ENCODE data around the gene C16orf54. TPM values are rescaled to one million over a fixed set of nuclear protein-coding genes. Genes with fewer than 3 reads are reported as not detected.
"Not testable (repeated sequence)": the region's sequence is repeated elsewhere in the genome, so short reads cannot be mapped to it uniquely, and the experiment has no call there.

C16orf54 gene
- total RNA-seq, 1 experiment from 2014 or later: not detected

DNA sequence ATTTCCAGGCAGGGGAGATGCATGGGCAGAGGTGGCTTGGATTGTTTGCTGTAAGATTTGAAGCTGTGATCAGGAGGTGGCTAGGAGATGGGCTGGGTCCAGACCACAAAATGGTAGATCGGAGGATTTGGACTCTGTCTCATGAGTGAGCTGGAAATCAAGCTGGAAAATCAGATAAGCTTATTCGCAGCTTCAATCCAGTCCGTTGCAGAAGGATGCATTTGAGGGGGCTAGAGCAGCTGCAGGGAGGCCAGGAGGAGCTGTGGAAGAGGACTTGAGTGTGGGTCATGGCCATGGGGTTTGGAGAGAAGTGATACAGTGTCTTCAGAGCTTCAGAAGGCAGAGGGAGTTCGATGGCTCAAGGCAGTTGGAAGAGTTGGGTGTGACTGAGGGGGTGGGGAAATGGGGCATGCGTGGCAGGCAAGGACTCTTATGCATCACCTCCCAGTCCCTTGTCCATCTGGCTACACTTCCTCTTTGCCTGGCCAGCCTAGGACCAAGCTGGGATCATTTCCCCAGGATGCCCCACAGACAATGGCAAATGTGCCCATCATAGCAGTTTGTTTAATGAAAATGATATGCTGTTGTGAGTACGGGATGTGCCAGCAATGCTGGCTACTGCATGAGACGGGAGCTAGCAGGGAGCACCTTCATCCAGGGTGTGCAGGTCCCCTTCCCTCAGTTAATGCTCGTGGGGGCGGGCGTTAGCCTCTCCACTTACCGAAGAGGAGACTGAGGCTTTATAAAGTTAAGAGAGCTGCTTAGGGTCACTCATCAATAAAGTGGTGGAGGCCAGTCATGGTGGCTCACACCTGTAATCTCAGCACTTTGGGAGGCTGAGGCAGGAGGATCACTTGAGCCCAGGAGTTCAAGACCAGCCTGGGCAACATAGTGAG lies 46.2 kb downstream of the C16orf54 start:
- DNase-seq (ENCODE audit: low read depth in 1 of 2, low spot score in 2 of 2): no peak
- no peaks in the 10 kb centered on the region for H3K36me3 ChIP-seq

GRCh38 chr16:29698484-29699323 lies 47.1 kb downstream of the C16orf54 start:
- no peaks in the 10 kb centered on the region for H3K36me3 ChIP-seq
- no peak overlapping the region for H3K27ac ChIP-seq
- H3K9me3 ChIP-seq (replicated peaks): no peaks in the 10 kb centered on the region
- no peak for DNase-seq (ENCODE audit: low read depth in 1 of 2, low spot score in 2 of 2)
- H3K27me3 ChIP-seq (replicated peaks): no peaks in the 10 kb centered on the region
- 0 out of 2 replicates have a peak, but pooled peaks cover 3% of the 10 kb centered on the region for H3K4me1 ChIP-seq (replicated peaks)
- no peak overlapping the region for H3K4me3 ChIP-seq

More for the DNA sequence above, 46.2 kb downstream of the C16orf54 start:
- no peak overlapping the region for H3K4me3 ChIP-seq
- H3K9me3 ChIP-seq (replicated peaks): no peaks in the 10 kb centered on the region
- H3K4me1 ChIP-seq (replicated peaks): 0 out of 2 replicates have a peak, but pooled peaks cover 3% of the 10 kb centered on the region
- H3K27ac ChIP-seq: no peak overlapping the region
- H3K27me3 ChIP-seq (replicated peaks): no peaks in the 10 kb centered on the region

DNA sequence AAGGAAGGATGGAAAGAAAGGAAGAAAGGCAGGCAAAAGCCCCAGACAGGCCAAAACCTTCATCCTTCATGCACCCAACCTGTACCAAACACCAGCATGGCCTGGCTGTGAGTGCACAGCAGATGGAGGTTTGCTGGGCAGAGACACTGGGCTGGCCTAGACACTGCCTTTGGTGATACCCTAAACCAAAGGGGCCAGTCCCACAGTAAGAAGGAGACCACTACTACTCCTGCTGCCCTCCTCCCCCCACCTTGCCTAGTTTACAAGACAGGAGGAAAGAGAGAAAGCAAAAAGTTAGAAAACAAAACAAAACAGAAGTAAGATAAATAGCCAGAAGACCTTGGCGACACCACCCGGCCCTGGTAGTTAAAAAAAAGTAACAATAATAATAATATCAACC lies 47.7 kb downstream of the C16orf54 start:
- H3K4me1 ChIP-seq (replicated peaks): 0 out of 2 replicates have a peak, but pooled peaks cover 3% of the 10 kb centered on the region
- no peak overlapping the region for H3K4me3 ChIP-seq
- no peaks in the 10 kb centered on the region for H3K36me3 ChIP-seq
- no peak overlapping the region for H3K27ac ChIP-seq
- no peaks in the 10 kb centered on the region for H3K27me3 ChIP-seq (replicated peaks)
- no peaks in the 10 kb centered on the region for H3K9me3 ChIP-seq (replicated peaks)
- DNase-seq (ENCODE audit: low read depth in 1 of 2, low spot score in 2 of 2): no peak

DNA sequence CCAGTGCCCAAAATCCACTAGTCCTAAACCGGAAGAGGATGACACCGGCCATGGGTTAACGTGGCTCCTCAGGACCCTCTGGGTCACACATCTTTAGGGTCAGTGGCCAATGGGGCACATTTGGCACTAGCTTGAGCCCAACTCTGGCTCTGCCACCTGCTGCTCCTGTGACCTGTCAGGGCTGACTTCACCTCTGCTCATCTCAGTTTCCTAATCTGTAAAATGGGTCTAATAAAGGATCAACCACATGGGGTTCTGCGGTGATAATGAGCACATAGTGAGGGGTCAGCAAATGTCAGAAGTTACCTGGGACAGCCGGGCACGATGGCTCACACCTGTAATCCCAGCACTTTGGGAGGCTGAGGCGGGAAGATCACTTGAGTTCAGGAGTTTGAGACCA lies 48.4 kb downstream of the C16orf54 start:
- Histone ChIP-seq H3K27ac (no peak overlapping the region), H3K4me3 (no peak overlapping the region), H3K36me3 (no peaks in the 10 kb centered on the region), H3K27me3 (replicated peaks) (no peaks in the 10 kb centered on the region), H3K9me3 (replicated peaks) (no peaks in the 10 kb centered on the region), H3K4me1 (replicated peaks) (0 out of 2 replicates have a peak, but pooled peaks cover 3% of the 10 kb centered on the region)
- no peak for DNase-seq (ENCODE audit: low read depth in 1 of 2, low spot score in 2 of 2)

DNA sequence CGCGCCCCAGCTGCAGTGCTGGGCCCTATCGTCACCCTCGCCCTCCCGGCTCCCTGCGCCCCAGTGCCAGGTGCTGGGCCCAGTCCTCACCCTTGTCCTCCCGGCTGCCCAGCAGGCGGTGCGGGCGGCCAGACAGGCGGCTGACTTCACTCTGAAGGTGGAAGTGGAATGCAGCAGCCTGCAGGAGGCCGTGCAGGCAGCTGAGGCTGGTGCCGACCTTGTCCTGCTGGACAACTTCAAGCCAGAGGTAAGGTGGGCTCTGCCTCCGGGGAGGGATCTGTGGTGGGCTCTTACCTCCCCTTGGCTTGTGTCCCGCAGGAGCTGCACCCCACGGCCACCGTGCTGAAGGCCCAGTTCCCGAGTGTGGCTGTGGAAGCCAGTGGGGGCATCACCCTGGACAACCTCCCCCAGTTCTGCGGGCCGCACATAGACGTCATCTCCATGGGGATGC lies 48.9 kb downstream of the C16orf54 start:
- 0 out of 2 replicates have a peak, but pooled peaks cover 3% of the 10 kb centered on the region for H3K4me1 ChIP-seq (replicated peaks)
- DNase-seq (ENCODE audit: low read depth in 1 of 2, low spot score in 2 of 2): no peak
- H3K4me3 ChIP-seq: no peak overlapping the region
- H3K36me3 ChIP-seq: no peaks in the 10 kb centered on the region
- H3K9me3 ChIP-seq (replicated peaks): no peaks in the 10 kb centered on the region
- H3K27me3 ChIP-seq (replicated peaks): no peaks in the 10 kb centered on the region
- H3K27ac ChIP-seq: no peak overlapping the region

DNA sequence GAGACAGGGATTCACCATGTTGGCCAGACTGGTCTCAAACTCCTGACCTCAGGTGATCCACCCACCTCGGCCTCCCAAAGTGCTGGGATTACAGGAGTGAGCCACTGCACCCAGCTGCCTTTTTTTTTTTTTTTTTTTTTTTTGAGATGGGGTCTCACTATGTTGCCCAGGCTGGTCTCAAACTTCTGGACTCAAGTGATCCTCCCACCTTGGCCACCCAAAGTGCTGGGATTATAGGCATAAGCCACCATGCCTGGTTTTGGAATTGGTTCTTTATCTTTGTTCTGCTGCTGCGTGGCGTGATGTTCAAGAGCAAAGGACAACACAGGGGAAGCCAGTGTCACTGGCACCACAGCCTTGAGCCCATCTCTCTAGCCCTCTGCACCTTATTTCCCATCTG lies 50.1 kb downstream of the C16orf54 start:
- not testable (repeated sequence) for H3K36me3 ChIP-seq; H3K9me3 ChIP-seq (replicated peaks); H3K4me3 ChIP-seq; H3K27ac ChIP-seq; H3K27me3 ChIP-seq (replicated peaks); DNase-seq (ENCODE audit: low read depth in 1 of 2, low spot score in 2 of 2); H3K4me1 ChIP-seq (replicated peaks)

- no peak overlapping the region for H3K27ac ChIP-seq
- H3K9me3 ChIP-seq (replicated peaks): no peaks in the 10 kb centered on the region; the same call in 1 of the 2 replicates
- H3K27me3 ChIP-seq (replicated peaks): no peaks in the 10 kb centered on the region
- no peak for DNase-seq (ENCODE audit: low read depth in 1 of 2, low spot score in 2 of 2)
- no peak overlapping the region for H3K4me3 ChIP-seq
- no peaks in the 10 kb centered on the region for H3K36me3 ChIP-seq
- H3K4me1 ChIP-seq (replicated peaks): no peaks in the 10 kb centered on the region
Observed at GRCh38 chr16:29694384-29695195, 51.2 kb downstream of the C16orf54 start.

GRCh38 chr16:29692606-29693005 lies 53.2 kb downstream of the C16orf54 start:
- not testable (repeated sequence) for H3K4me3 ChIP-seq; DNase-seq (ENCODE audit: low read depth in 1 of 2, low spot score in 2 of 2); H3K9me3 ChIP-seq (replicated peaks); H3K27me3 ChIP-seq (replicated peaks); H3K27ac ChIP-seq; H3K36me3 ChIP-seq; H3K4me1 ChIP-seq (replicated peaks)

Other genes starting within 250 kb of the C16orf54 start
- gene NPIPB12, start 239.6 kb downstream of the C16orf54 start, total RNA-seq (2014; rRNA removed; shearing (Covaris generic)): 2.8 and 5.4 TPM in 2 replicates
- gene SPN, start 82.7 kb downstream of the C16orf54 start, total RNA-seq (2014; rRNA removed; shearing (Covaris generic)): not detected in 2 replicates
- 0.13 and 1.9 TPM in 2 replicates for gene QPRT, start 66.8 kb downstream of the C16orf54 start, total RNA-seq (2014; rRNA removed; shearing (Covaris generic))
- gene ZG16, start 32.3 kb upstream of the C16orf54 start, total RNA-seq (2014; rRNA removed; shearing (Covaris generic)): not detected in 2 replicates
- 95.3 and 137 TPM in 2 replicates for gene KIF22, start 44.8 kb upstream of the C16orf54 start, total RNA-seq (2014; rRNA removed; shearing (Covaris generic))
- gene MAZ, start 60.5 kb upstream of the C16orf54 start, total RNA-seq (2014; rRNA removed; shearing (Covaris generic)): 237 and 331 TPM in 2 replicates
- 0.11 TPM in 1 of 2 replicates, not detected in the other for gene PRRT2, start 66.2 kb upstream of the C16orf54 start, total RNA-seq (2014; rRNA removed; shearing (Covaris generic))
- 39.3 and 66.0 TPM in 2 replicates for gene PAGR1, start 70.2 kb upstream of the C16orf54 start, total RNA-seq (2014; rRNA removed; shearing (Covaris generic))
- gene MVP, start 74.5 kb upstream of the C16orf54 start, total RNA-seq (2014; rRNA removed; shearing (Covaris generic)): 138 and 149 TPM in 2 replicates
- gene CDIPT, start 117.2 kb upstream of the C16orf54 start, total RNA-seq (2014; rRNA removed; shearing (Covaris generic)): 59.9 and 71.6 TPM in 2 replicates
- 13.2 and 13.8 TPM in 2 replicates for gene SEZ6L2, start 153.6 kb upstream of the C16orf54 start, total RNA-seq (2014; rRNA removed; shearing (Covaris generic))
- gene ASPHD1, start 154.5 kb upstream of the C16orf54 start, total RNA-seq (2014; rRNA removed; shearing (Covaris generic)): 3.7 and 8.8 TPM in 2 replicates
- gene KCTD13, start 180.2 kb upstream of the C16orf54 start, total RNA-seq (2014; rRNA removed; shearing (Covaris generic)): 10.2 and 43.8 TPM in 2 replicates
- 86.2 and 143 TPM in 2 replicates for gene TMEM219, start 216.1 kb upstream of the C16orf54 start, total RNA-seq (2014; rRNA removed; shearing (Covaris generic))
- 55.7 and 65.8 TPM in 2 replicates for gene TAOK2, start 227.9 kb upstream of the C16orf54 start, total RNA-seq (2014; rRNA removed; shearing (Covaris generic))
- gene HIRIP3, start 249.6 kb upstream of the C16orf54 start, total RNA-seq (2014; rRNA removed; shearing (Covaris generic)): 20.3 and 28.0 TPM in 2 replicates

Data from SJSA1 (cell line).